Hippocampal formation (tissue), 2 donors: ENCODE results near the gene PI4K2A.
A peak's percentile ranks its signal among the peaks of the same experiment; 100 is the strongest.

Experiments used
- DNase-seq, 2 donors: peaks; one replicate each; lab custom pipeline; 2025; lab: John Stamatoyannopoulos, UW

Gene PI4K2A

GRCh38 chr10:97705006-97705670 lies 64.7 kb downstream of the PI4K2A start:
- DNase-seq = no peak

GRCh38 chr10:97707134-97707861 lies 66.8 kb downstream of the PI4K2A start:
- DNase-seq = no peak

- DNase-seq = no peak
These were observed 67.7 kb downstream of the PI4K2A start for GRCh38 chr10:97708167-97708566.

GRCh38 chr10:97708976-97709946 lies 68.8 kb downstream of the PI4K2A start:
- peak; percentile 38 to 43 for DNase-seq

- no peak for DNase-seq
These were observed 71.4 kb downstream of the PI4K2A start for GRCh38 chr10:97711640-97712572.

- DNase-seq = no peak
These were observed 72.9 kb downstream of the PI4K2A start, which contains the start of gene MARVELD1 for GRCh38 chr10:97713339-97713825. MARVELD1 (plus strand) TSS chr10:97713730; CDS start chr10:97713877, 147 bp downstream.

- DNase-seq = peak; percentile 21 to 58
These were observed 73.4 kb downstream of the PI4K2A start for GRCh38 chr10:97713826-97714400.

GRCh38 chr10:97714401-97715258 lies 74.2 kb downstream of the PI4K2A start:
- DNase-seq = peak in 1 of 2 donors; percentile 40

GRCh38 chr10:97715259-97715874 lies 74.9 kb downstream of the PI4K2A start:
- no peak for DNase-seq

GRCh38 chr10:97717627-97718026 lies 77.2 kb downstream of the PI4K2A start:
- no peak for DNase-seq

GRCh38 chr10:97718178-97718577 lies 77.7 kb downstream of the PI4K2A start:
- DNase-seq = peak; percentile 60 to 72

- no peak for DNase-seq
These were observed 78.2 kb downstream of the PI4K2A start for GRCh38 chr10:97718659-97719142.

GRCh38 chr10:97719602-97720001 lies 79.1 kb downstream of the PI4K2A start:
- no peak for DNase-seq

- DNase-seq = no peak
These were observed 81.7 kb downstream of the PI4K2A start for GRCh38 chr10:97721871-97722780.

GRCh38 chr10:97723001-97723400 lies 82.5 kb downstream of the PI4K2A start:
- no peak for DNase-seq

GRCh38 chr10:97724341-97724941 lies 84.0 kb downstream of the PI4K2A start:
- no peak for DNase-seq
